Endothelial cell of umbilical vein (primary cell): ENCODE results near the gene TRIM29.

Experiments
- EZH2 ChIP-seq: IDR thresholded peaks from 2 replicates; pipeline ENCODE4 v1.6.1; 2012; ENCODE audit warnings: borderline replicate concordance, low read depth, mild to moderate bottlenecking, moderate library complexity, low read length, inconsistent platforms; ENCODE audit not compliant: severe bottlenecking
- JUN ChIP-seq: IDR thresholded peaks from 2 replicates; pipeline ENCODE4 v1.6.1; 2011; ENCODE audit warnings: borderline replicate concordance, low read depth; ENCODE audit not compliant: insufficient read length, insufficient read depth
- POLR2A ChIP-seq: IDR thresholded peaks from 2 replicates; pipeline ENCODE4 v1.6.1; 2012; ENCODE audit warnings: low read depth, mild to moderate bottlenecking, control low read depth, low read length
- POLR2AphosphoS5 ChIP-seq: IDR thresholded peaks from 2 replicates; pipeline ENCODE4 v1.6.1; 2012; ENCODE audit warnings: low read depth, mild to moderate bottlenecking, control low read depth, low read length, moderate library complexity; ENCODE audit not compliant: insufficient read depth
- TF ChIP-seq, protein P1 (sequence below), 2 donors: IDR thresholded peaks; 1 replicate in 1 of 2; 2 replicates in 1 of 2; pipeline ENCODE4 v1.5.1; 2011; ENCODE audit warnings: low read length in 2 of 2, mild to moderate bottlenecking in 2 of 2, moderate library complexity in 2 of 2, control low read depth in 1 of 2, inconsistent platforms in 1 of 2, low read depth in 1 of 2; ENCODE audit not compliant: insufficient read depth in 1 of 2; ENCODE audit errors: extremely low read depth in 1 of 2
- TF ChIP-seq, protein P2 (sequence below): IDR thresholded peaks from 2 replicates; pipeline ENCODE4 v1.6.1; 2011; ENCODE audit not compliant: insufficient read depth, insufficient read length

DNA sequence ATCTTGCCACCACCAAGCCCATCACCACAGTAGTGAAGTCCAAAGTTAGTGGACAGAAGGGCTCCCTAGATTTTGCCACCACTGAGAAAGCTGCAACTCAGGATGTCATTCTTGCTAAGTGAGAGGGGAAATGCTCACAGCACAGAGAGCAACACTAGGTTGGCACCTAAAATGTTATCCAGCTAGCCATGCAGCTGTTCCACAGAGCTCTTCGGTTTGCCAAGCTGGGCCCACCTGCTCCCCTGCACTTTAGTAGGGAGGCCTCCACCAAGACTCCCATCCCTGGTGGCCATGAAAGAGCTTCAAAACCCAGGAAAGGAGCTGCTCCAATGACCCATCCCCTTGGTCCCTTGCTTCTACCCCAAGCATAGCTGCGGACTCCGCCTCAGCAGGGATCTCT, 63.8 kb downstream of the TRIM29 start:
- no peak for TF ChIP-seq EZH2
- TF ChIP-seq, protein P1, sequence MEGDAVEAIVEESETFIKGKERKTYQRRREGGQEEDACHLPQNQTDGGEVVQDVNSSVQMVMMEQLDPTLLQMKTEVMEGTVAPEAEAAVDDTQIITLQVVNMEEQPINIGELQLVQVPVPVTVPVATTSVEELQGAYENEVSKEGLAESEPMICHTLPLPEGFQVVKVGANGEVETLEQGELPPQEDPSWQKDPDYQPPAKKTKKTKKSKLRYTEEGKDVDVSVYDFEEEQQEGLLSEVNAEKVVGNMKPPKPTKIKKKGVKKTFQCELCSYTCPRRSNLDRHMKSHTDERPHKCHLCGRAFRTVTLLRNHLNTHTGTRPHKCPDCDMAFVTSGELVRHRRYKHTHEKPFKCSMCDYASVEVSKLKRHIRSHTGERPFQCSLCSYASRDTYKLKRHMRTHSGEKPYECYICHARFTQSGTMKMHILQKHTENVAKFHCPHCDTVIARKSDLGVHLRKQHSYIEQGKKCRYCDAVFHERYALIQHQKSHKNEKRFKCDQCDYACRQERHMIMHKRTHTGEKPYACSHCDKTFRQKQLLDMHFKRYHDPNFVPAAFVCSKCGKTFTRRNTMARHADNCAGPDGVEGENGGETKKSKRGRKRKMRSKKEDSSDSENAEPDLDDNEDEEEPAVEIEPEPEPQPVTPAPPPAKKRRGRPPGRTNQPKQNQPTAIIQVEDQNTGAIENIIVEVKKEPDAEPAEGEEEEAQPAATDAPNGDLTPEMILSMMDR (IDR thresholded peaks at IDR 0.05; ENCODE audit: extremely low read depth in 1 of 2, insufficient read depth in 1 of 2, low read depth in 1 of 2, low read length in 2 of 2), result no peak
- TF ChIP-seq POLR2A, result no peak
- TF ChIP-seq, protein P2, sequence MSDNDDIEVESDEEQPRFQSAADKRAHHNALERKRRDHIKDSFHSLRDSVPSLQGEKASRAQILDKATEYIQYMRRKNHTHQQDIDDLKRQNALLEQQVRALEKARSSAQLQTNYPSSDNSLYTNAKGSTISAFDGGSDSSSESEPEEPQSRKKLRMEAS, result no peak
- no peak for TF ChIP-seq POLR2AphosphoS5
- TF ChIP-seq JUN, result no peak
